Measurements from ENCODE around the gene KAZALD1. TPM values are rescaled to one million over a fixed set of nuclear protein-coding genes. Genes with fewer than 3 reads are reported as not detected.
A peak's percentile ranks its signal among the peaks of the same experiment; 100 is the strongest.

KAZALD1 gene
- total RNA-seq, 1 experiment from 2014 or later = 12.5 TPM

DNA sequence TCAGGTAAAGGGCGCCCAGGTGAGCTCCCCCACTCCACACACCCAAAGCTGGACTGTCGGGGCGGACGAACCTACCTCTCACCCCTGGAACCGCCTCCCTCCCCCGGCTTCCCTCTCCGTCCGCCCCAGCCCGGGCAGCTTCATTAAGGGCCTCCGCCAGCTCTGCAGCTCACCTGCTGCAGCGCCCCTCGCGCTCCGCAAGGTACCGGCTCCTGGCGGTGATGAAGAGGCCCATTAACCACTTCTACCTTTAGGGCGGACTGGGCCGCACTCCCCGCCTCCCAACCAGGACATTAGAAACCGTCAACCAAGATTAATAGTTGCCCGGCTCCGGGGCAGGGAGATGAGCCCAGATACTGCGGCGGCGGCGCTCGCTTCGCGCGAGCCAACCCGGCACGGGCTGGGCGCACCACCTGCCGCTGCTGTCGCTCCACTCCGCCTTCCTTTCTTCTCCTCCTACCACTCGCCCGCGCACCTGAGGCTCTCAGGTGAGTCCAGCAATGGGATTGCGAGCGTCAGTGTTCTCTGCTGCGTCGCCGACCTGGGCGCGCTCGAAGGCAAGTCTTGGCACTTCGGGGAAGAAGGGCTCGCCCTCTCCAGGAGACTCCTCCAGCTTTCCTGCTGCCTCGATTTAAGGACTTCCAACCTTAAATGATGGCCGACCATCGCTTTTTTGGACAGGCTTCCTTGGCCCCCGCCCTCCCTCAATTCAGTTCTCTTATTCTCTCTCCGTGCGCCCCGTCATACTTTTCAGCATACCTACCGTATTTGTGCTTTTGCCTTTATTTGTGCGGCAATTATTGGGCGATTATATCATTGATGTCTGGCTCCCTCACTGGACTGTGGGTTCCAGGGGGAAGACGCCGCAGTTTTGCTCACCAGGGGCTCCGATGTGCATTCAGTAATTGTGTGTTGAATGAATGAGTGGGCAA lies 13.6 kb upstream of the KAZALD1 start:
- DNase-seq (ENCODE audit: low read depth) = no peak

DNA sequence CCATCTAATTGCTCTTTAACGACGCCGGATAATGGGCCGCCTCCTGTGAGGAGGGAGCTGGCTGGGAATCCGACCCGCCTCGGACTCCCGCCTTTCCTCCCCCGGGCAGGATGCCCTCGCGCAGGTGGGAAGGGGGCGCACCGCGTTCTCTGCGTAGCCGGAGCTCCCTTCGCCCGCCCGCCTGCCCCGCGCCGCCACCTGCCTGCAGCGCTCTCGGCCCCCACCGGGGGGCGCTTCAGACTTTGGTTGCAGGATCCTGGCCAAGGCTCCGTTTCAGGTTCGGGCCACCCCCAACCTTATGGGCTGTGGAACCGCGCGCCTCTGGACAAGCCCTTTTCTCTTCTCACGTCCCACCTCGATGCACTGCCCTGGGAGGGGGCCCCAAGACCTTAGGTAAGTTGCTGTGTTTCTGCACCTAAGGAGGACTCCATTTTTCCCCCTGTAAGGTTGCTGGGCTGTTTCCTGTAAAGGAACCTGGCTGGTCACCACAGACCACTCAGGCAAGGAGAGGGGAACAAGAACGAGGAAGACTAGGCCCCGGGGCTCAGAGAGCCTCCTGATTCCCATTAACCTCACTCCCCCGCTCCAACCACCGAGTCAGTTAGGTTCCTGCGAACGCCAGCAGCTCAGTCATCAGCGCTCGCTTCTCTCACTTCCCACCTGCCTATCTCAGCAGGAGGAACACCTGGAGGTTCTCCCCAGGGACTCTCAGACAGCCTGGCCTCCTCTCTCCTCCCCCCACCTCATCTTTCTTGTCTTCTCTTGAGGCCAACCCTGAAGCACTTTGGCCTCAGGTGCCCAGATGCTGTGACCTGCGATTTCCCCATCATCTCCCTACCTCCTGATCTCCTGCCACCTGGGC lies 11.3 kb upstream of the KAZALD1 start:
- DNase-seq (ENCODE audit: low read depth) = peak; percentile 54

DNA sequence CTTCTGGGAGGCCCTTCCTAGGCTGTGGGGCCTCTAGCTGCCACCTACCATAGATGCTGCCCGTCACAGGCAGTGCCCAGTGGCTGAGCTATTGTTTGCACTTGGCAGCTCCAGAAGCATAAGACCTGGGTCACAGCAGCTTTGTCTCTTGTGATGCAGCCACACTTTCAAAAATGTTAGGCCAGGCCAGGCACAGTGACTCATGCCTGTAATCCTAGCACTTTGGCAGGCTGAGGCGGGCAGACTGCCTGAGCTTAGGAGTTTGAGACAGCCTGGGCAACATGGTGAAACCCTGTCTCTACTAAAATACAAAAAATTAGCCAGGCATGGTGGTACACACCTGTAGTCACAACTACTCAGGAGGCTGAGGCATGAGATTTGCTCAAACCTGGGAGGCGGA lies 9.5 kb upstream of the KAZALD1 start:
- peak; percentile 86 for DNase-seq (ENCODE audit: low read depth)

DNA sequence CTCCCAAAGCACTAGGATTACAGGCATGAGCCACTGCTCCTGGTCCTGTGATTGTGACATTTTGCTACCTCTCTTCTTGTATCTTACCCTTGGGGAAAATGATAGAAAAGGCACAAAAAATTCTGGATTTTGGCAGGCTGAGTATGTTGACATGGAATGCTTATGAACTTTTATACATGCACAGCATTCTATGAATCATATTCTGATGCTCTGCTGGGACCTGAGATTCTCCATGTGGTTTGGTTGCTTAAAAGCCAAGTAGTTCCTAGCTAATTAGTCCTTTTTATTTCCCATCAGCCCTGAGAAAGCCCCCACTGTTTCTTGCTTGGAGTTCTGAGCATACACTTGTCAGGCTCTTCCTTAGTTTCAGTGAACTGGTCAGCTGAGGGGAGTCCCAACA lies 8.3 kb upstream of the KAZALD1 start:
- peak; percentile 44 for DNase-seq (ENCODE audit: low read depth)

DNA sequence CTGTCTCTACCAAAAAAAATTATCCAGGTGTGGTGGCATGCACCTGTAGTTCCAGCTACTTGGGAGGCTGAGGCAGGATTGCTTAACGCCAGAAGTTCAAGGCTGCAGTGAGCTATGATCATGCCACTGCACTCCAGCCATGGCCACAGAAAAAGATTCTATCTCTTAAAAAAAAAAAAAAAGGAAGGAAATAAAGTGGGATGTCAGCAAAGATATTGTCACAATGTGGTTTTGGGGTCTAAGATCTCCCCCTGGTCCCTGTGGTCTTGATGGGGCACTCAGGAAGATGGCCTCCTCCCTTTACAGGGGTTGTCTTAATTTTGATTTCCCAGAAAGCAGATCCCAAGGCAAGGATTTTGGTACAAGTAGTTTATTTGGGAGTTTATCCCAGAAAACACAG lies 7.4 kb upstream of the KAZALD1 start:
- no peak for DNase-seq (ENCODE audit: low read depth)

DNA sequence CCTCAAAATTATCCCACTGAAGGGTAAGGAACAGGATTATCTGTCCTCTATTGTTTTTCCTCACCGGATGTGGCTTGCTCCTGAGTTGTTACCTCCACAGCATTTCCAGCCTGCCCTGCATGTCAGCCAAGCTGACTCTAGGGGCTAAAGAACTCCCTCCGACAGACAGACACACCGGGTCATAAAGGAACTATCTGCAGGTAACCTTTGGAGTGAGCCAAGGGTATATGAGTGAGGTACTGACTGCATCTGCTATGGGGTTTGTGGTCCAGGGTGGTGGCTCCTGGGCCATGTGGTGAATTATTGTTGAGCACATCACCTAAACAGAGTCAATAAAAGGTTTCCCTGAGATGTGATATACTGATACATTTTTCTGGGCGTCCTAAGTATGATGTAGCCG lies 6.9 kb upstream of the KAZALD1 start:
- DNase-seq (ENCODE audit: low read depth) = no peak

DNA sequence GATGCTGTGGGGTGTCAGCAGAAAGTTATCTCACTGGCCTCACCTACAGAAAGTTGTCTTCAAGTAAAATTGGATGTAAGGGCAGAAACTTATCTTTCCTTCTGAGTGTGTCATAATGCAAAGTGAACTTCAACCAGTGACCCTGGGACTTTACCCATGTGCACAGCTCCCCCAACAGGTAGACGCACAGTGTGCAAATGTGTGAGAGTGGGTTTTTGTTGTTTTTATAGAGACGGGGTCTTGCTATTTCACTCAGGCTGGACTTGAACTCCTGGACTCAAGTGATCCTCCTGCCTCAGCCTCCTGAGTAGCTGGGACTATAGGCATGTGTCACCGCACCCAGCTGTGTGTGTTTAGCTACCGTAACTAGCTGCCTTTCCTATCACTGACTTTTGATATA lies 6.4 kb upstream of the KAZALD1 start:
- no peak for DNase-seq (ENCODE audit: low read depth)

DNA sequence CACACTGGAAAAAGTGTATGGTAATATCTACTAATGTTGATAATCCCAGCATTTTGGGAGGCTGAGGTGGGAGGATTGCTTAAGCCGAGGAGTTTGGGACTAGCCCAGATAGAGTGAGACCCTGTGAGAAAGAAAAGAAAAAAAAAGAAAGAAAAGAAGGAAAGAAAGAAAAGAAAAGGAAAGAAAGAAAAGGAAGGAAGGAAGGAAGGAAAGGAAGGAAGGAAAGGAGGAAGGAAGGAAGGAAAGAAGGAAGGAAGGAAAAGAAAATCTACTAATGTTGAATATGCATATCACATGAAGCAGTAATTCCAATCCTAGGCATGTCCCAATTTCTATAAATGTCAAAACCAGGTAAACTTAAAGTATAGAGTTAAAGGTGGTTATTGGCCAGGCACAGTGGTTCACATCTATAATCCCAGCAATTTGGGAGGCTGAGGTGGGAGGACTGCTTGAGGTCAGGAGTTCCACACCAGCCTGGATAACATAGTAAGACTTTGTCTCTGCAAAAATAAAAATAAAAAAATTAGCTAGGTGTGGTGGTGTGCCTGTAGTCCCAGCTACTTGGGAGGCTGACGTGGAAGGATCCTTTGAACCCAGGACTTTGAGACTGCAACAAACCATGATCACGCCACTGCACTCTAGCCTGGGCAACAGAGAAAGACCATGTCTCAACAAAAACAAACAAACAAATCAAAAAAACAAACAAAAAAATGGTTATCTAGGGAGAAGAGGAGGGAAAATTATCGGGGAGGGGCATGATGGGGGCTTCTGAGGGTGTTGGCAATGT lies 5.2 kb upstream of the KAZALD1 start:
- DNase-seq (ENCODE audit: low read depth) = no peak

DNA sequence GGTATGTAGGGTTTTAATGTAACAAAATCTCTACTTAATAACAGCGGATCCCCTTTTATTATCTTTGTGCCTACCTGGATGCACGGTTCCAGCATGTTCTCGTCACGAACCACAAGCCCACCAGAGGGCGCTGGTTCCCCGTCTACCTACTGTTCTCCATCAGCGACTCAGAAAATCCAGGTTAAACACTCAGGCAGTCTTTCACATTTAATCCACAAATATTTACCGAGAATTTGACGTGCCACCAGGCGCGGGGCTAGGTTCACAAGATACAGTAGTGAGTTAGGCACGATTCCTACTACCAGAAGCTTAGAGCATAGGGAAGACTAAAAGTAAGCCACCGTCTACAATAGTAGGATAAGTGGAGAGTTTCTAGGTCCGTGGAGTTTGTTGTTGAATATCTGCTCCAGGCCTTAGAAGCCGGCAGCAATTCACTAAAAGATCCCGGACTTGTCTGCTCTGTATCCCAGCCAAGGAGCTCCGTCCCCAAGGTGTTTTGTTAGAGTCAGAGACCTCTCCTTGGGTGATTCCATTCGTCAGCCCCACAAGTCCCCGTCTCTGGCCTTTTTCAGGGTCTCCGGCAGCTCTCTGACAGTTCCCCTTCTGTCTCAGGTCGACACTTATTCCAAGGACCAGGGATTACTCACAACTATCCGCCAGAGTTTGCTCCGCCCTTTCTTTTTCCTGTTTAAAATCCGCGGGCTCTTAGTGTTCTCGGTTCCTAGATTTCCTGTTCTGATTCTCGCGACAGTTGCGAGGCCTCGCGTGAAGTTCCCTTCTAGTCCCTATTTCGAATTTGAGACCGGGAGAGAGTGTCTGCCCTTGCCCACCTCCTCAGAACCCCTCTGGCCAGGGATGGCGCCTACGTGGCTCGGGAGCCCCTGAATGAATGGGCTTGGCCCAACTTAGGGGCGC lies 1.5 kb upstream of the KAZALD1 start:
- DNase-seq (ENCODE audit: low read depth) = peak; percentile 97

DNA sequence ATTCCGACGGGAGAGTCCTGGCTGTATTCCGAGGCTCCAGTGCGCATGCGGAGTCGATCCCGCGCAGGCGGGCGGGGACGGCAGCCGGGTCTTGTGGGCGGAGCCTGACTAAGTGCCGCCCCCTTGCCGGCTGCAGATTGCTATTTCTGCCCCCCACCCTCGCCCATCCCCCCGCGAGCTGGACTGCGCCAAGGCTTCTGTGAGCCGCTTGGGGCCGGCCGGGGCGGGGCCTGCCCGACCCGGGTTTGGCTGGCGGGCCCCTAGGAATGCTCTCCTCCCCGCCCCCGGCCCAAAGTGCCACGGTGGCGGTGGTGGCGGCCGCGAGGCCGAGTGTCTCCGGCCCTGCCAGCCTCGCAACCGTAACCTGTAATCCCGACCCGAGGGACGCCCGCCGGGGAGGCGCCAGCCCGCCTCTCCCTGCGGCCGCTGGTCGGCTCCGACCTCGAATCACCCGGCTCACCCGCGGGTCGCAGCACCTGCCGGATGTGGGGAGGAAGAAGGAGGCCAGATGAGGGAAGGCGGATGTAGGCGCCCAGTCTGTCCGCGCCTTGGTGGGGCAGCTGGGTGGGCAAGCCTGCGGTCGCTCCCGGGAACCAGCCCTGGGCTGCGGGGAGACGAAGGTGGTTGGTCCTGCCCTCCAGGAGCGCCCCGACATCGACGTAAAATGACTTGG lies 702 bp upstream of the KAZALD1 start:
- peak; percentile 90 for DNase-seq (ENCODE audit: low read depth)

DNA sequence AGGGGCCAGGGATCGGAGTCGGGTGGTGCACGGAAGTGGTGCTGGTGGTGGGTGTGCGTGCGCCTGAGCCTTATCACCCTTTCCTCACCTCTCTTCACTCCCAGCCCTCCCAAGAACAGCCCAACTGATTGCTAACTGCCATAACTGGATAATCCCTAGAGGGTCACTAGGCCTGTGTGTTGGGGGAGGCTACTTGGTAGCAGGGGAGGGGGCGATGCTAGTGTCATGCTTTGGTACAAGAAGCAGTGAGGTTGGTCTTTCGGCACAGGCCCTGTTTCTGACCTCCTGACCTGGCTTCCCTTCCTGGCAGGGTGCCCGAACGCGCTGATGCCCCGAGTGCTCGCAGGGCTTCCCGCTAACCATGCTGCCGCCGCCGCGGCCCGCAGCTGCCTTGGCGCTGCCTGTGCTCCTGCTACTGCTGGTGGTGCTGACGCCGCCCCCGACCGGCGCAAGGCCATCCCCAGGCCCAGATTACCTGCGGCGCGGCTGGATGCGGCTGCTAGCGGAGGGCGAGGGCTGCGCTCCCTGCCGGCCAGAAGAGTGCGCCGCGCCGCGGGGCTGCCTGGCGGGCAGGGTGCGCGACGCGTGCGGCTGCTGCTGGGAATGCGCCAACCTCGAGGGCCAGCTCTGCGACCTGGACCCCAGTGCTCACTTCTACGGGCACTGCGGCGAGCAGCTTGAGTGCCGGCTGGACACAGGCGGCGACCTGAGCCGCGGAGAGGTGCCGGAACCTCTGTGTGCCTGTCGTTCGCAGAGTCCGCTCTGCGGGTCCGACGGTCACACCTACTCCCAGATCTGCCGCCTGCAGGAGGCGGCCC lies 652 bp downstream of the KAZALD1 start:
- DNase-seq (ENCODE audit: low read depth) = no peak

DNA sequence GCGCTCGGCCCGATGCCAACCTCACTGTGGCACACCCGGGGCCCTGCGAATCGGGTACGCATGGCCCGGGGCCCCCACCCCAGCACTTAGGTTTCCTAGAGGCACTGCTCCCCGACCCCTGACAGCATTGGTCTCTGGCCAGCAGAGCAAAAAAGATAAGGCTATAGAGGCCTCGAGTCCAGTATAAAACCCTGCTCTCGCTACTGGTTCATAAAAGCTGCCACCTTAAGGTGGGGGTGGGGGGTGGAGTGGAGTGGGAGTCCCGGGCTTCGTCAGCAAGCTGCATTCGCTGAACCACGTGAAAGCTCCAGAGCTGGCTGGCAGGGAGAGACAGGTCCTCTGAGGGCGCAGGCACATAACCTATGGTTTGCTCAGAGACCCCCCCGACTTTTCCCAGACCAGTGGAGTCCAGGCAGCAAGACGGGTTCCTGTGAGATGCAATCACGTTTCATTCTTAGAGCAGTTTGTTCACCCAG lies 1.3 kb downstream of the KAZALD1 start:
- no peak for DNase-seq (ENCODE audit: low read depth)

DNA sequence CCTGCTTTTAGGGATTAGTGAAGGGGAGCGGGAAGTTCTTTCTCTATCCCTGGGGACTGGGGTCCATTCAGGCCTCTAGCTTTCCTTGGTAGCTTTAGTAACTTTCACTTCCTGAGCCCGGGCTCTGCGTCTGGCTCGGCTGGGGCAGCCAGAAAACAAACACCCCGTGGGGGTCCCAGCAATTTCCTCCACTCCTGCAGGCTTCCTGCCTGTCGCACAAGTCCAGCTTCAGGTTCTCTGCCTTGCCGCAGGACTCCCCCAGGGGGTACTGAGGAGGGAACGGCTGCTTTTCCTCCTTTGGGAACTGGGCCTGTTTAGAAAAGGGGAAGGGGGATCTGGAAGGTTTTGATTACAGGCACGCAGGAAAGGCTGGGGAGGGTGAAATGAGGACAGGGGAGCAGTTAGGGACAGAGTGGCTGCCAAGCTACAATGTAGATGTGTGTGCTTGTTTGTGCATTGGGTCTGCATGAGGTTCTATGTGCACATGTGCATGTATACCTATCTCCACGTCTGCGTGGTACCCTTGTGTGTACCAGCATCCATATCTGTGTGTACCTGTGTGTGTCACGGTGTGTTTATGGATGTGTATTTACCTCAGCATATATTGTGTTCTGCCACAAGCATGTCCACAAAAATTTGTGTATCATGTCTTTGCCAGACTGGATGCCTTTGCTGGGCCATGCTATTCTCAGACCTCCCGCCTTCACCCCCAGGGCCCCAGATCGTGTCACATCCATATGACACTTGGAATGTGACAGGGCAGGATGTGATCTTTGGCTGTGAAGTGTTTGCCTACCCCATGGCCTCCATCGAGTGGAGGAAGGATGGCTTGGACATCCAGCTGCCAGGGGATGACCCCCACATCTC lies 2.0 kb downstream of the KAZALD1 start:
- DNase-seq (ENCODE audit: low read depth) = no peak

DNA sequence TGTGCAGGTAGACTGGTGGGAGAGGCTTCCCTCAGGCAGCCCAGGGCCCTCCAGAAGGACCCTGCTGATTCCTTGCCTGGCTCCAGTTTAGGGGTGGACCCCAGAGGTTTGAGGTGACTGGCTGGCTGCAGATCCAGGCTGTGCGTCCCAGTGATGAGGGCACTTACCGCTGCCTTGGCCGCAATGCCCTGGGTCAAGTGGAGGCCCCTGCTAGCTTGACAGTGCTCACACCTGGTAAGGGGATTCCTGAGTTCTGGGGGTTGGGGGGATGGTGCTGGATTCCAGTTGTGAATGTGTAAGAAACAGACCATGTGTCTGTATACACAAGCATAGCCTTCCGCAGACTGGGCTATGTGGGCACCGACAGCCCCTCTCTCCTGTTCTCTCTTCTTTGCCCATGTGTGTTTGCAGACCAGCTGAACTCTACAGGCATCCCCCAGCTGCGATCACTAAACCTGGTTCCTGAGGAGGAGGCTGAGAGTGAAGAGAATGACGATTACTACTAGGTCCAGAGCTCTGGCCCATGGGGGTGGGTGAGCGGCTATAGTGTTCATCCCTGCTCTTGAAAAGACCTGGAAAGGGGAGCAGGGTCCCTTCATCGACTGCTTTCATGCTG lies 2.7 kb downstream of the KAZALD1 start:
- no peak for DNase-seq (ENCODE audit: low read depth)

DNA sequence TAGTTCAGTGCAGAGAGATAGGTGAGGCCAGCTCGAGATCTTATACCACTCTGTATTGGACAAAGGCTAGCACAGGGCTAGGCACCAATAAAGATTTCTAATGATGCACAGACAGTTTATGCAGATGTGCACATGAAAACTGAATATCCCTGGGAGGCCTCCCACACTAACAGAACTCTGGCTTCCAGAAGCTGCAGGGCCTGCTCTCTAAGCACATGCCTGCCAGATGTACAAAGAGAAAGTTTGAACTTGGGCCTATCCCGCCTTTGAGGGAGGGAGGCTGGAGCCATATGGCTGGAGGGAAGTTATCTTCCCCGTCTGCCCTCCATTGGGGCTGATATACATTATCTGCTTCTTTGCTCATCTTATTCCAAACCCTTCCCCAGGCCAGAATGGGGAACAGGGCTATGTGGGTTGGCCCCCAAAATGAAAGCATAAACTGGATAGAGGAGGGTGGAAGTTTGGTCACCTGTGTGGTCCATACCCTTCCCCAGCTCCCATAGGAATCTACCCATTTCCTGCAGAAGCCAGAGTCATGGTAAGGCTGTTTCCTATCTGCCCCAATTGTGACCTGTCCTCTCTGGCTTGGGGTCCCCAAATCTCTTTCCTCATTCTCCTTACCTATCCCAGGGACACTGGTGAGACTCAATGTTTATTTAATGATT lies 3.8 kb downstream of the KAZALD1 start:
- DNase-seq (ENCODE audit: low read depth) = no peak

DNA sequence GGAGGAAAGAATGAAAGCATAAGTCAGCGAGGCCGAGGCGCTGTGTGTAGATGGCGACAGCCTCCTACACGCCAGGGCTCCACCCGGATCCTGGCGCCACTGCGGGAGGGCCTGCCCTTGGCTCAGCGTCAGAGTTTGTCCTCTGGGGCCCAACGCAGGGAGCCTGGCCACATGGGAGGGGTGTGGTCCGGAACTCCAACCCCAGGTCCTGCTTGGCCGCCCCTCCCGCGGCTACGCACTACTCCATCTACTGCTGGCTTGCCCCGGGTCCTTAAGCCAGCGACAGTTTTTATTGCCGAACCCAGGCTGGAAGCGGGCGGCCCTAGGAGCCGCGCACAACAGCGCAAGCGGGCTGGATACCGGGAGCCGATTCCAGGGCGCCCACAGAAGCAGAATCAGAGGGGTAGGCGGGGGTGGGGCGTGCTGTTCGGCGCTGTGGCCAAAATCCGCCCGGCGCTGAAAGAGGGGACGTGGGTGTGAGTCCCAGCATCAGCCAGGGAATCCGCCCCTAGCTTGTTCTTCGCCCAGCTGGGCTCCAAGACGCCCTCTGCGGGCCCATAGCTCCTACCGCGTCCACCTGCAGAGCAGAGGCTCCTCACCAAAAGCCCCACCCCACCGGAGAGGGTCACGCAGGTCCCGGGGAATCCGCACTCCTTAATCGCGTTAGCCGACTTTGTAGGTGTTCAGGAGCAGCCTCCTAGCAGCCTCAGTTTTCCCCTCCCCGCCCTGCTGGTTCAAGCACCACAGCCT lies 4.5 kb downstream of the KAZALD1 start:
- peak; percentile 83 for DNase-seq (ENCODE audit: low read depth)

Data from M059J (cell line).